Stimulated activated effector memory CD8-positive, alpha-beta T cell treated with anti-CD3 and anti-CD28 coated beads, Interleukin-12 subunit alpha, Interleukin-12 subunit beta, amount 100 ng/mL, for 72 hours (primary cell): Measurements from ENCODE around the gene NDRG3.
"Not testable (repeated sequence)": the region's sequence is repeated elsewhere in the genome, so short reads cannot be mapped to it uniquely, and the experiment has no call there.

ENCODE experiments used
- ATAC-seq: fragments of 150-1000 bp; cut with Tn5 transposase; 2 replicates; pipeline ENCODE4 v1.10.0; 2021
- DNase-seq, 2 donors: peaks; one replicate each; pipeline ENCODE4 v3.0.0; 2021 to 2022; ENCODE audit warnings: low spot score in 2 of 2
- H3K27ac Mint-ChIP-seq: one replicate; pipeline ENCODE4 v1.8.0; 2022; ENCODE audit warnings: mild to moderate bottlenecking, mixed read lengths
- H3K36me3 Mint-ChIP-seq: one replicate; pipeline ENCODE4 v1.8.0; 2022; ENCODE audit warnings: mild to moderate bottlenecking, mixed read lengths
- H3K4me1 Mint-ChIP-seq: one replicate; pipeline ENCODE4 v1.8.0; 2022; ENCODE audit warnings: mixed read lengths
- H3K4me3 Mint-ChIP-seq: one replicate; pipeline ENCODE4 v1.8.0; 2022; ENCODE audit warnings: mild to moderate bottlenecking, mixed read lengths
- H3K9me3 Mint-ChIP-seq: one replicate; pipeline ENCODE4 v1.8.0; 2022; ENCODE audit warnings: mixed read lengths

The NDRG3 gene

DNA sequence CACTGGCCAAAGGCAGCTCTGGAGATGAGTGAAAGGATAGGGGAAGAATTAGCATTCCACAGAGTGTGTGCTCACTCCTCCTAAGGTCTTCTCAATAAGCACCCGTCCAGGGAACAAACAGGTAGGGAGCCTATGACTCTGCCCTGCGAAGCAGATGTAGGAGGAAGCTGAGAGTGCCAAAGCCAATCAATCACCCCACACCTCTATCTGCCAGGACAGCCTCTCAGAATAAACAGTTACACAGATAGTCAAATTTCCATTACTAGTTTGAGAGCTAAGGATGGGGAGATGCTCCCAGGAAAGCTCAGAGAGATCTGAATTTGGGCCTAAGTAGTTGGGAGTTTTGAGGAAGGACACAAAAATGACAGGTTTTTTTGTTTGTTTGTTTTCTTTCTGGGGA lies 59.4 kb downstream of the NDRG3 start:
- Mint-ChIP-seq H3K4me3 (no peak overlapping the region), H3K9me3 (no peaks in the 10 kb centered on the region), H3K4me1 (no peaks in the 10 kb centered on the region), H3K36me3 (peaks cover 20% of the 10 kb centered on the region), H3K27ac (peak overlapping the region; percentile 20)
- no peak for DNase-seq
- ATAC-seq = no peak

DNA sequence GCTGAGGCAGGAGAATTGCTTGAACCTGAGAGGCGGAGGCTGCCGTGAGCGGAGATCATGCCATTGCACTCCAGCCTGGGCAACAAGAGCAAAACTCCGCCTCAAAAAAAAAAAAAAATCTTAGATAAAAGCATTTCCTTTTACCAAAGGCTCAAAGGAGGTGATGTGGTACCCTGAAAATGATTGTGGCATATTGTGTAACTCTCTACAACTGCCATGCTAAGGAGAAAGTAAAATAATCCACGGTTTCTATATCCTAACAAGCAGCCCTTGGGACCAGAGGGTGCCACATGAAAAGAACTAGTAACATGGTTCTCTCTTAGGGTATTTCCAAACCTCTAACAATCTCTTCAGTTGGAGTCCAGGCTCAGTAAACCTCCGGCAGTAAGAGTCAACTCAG lies 61.1 kb downstream of the NDRG3 start:
- no peak for DNase-seq
- no peaks in the 10 kb centered on the region for H3K9me3 Mint-ChIP-seq
- no peaks in the 10 kb centered on the region for H3K4me1 Mint-ChIP-seq
- peaks cover 37% of the 10 kb centered on the region for H3K36me3 Mint-ChIP-seq
- no peak for ATAC-seq
- no peak overlapping the region for H3K4me3 Mint-ChIP-seq
- no peak overlapping the region for H3K27ac Mint-ChIP-seq

DNA sequence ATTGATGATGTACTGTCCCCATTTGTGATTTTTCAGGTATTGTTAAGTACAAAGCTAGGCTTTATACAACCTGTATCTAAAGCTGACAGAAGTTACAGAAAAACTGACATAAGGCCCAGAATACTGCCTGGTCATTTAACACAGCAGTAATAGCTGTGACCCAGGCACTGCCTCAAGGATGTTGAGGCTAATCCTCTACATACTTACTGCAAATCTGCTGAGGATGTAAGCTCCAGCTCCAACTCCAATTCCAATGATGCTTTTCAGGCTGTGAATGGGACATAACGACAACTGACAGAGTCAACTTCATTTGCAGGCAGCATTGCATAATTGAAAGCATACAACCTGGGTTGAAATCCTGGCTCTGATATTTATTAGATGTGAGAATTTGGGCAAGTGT lies 63.6 kb downstream of the NDRG3 start:
- Mint-ChIP-seq H3K27ac (no peak overlapping the region), H3K36me3 (peaks cover 36% of the 10 kb centered on the region)
- ATAC-seq = no peak

DNA sequence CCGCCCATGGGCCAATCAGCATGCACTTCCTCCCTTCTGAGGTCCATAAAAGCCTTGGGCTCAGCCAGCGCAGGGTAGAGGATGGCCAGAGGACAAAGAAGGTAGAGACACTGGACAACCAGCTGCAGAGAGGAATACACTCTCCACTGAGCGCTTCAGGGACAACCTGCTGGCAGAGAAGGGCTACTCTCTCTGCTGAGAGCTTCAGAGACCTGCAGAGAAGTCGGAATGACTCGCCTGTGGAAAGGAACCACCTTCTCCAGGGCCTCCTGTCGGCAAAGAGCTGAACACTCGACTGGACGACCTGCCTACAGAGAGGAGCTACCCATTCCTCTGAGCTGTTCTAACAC lies 68.5 kb downstream of the NDRG3 start:
- H3K4me1 Mint-ChIP-seq = no peaks in the 10 kb centered on the region
- no peaks in the 10 kb centered on the region for H3K9me3 Mint-ChIP-seq
- no peak overlapping the region for H3K27ac Mint-ChIP-seq
- no peak overlapping the region for H3K4me3 Mint-ChIP-seq
- no peak for DNase-seq
- peaks cover 30% of the 10 kb centered on the region for H3K36me3 Mint-ChIP-seq
- ATAC-seq = no peak

More for the DNA sequence above, 63.6 kb downstream of the NDRG3 start:
- H3K4me3 Mint-ChIP-seq = no peak overlapping the region
- H3K9me3 Mint-ChIP-seq = no peaks in the 10 kb centered on the region
- H3K4me1 Mint-ChIP-seq = no peaks in the 10 kb centered on the region
- no peak for DNase-seq

DNA sequence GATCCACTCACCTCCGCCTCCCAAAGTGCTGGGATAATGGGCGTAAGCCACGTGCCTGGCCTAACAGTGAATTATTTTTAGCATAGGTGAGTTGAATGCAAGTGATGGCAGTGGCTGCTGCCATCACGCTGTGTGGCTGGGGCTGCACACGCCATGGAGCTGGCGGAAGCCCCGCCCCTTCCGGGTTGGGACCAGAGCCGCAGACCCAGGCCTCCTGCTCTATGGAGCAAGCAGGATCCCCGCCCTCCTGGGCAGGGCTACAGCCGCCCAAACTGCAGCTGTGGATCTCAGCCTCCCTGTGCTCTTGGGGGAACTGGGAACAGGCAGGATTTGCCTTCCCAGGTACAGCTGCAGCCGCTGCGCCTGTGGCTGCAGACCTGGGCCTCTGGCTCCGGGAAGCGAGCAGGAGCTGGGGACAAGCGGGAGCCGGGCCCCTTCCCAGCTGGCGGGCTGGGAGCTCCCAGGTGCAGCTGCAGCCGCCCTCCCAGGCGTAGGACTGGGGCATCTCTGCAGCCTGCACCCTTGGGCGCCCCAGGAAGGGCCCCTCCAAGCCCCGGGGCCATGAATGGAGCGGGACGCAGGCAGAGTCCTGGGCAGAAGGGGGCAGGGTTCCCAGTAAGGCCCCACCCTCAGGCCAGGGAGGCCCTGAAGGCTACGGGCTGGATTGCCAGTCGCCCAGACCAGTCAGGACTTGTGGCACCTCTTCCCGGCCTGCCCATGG lies 69.0 kb downstream of the NDRG3 start:
- peaks cover 26% of the 10 kb centered on the region for H3K36me3 Mint-ChIP-seq
- H3K9me3 Mint-ChIP-seq = no peaks in the 10 kb centered on the region
- no peaks in the 10 kb centered on the region for H3K4me1 Mint-ChIP-seq
- ATAC-seq (no peak), DNase-seq (no peak)
- H3K4me3 Mint-ChIP-seq = no peak overlapping the region
- H3K27ac Mint-ChIP-seq = no peak overlapping the region

DNA sequence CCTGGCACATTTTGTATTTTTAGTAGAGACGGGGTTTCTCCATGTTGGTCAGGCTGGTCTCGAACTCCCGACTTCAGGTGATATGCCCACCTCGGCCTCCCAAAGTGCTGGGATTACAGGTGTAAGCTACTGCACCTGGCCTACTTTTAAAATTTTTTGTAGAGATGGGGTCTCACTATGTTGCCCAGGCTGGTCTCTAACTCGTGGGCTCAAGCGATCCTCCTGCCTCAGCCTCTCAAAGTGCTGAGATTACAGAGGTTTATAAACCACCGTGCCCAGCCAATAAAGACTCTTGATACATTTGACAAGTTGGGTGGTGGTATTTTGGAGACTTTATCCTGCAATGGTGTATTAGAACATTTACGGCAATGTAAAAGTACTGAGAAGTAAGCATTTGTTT lies 70.3 kb downstream of the NDRG3 start:
- H3K4me1 Mint-ChIP-seq, H3K4me3 Mint-ChIP-seq, H3K9me3 Mint-ChIP-seq, ATAC-seq, DNase-seq, H3K27ac Mint-ChIP-seq: not testable (repeated sequence)
- H3K36me3 Mint-ChIP-seq = peaks cover 16% of the 10 kb centered on the region

DNA sequence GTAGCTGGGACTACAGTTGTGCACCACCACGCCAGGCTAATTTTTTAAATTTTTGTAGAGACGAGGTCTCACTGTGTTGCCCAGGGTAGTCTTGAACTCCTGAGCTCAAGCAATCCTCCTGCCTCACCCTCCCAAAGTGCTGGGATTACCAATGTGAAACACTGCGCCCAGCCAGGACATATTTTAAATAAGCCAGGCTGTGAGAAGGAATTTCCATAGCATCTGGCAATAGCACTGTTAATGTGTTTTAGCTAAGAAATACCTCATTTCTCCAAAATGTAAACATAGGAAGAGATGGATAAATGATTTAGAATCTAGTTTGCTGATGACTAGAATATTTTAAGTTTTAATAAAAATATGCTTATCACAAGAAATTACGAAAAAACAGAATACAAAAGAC lies 72.9 kb downstream of the NDRG3 start:
- Mint-ChIP-seq H3K4me3 (no peak overlapping the region), H3K27ac (no peak overlapping the region), H3K9me3 (no peaks in the 10 kb centered on the region), H3K4me1 (no peaks in the 10 kb centered on the region), H3K36me3 (no peaks in the 10 kb centered on the region)
- ATAC-seq (no peak), DNase-seq (no peak)

DNA sequence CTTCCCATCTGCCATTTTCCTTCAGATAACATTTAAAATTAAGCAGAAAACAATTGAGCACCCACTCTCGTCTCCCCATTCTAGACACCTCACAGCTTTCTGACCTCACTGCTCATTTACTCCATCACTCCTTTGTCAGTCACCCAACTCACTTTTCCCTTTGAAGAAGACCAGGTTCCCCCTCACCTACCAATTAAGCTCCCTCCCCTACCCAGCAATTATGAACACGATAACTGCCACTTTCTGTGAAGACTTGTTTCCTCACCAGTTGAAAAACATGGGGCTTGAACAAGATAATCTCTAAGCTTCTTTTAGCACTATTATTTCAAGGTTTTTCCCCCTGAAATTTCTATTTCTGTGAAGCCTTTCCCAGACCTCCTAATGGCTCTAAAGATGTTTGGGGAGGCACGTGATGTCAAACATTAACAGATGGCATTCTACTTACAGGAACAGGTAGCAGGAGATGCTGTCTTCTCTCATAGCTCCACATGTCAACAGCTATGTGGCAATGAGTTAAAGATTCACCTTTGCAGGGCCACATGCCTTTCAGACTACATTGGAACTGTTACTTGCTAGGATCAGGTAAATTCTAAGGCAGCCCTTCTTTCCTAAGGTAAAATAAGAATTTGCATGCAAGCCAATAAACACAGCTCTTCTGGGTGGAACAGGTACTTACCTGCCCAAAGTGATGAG lies 75.1 kb downstream of the NDRG3 start:
- ATAC-seq = no peak
- H3K4me1 Mint-ChIP-seq = no peaks in the 10 kb centered on the region
- H3K27ac Mint-ChIP-seq = no peak overlapping the region
- no peaks in the 10 kb centered on the region for H3K9me3 Mint-ChIP-seq
- no peak overlapping the region for H3K4me3 Mint-ChIP-seq
- DNase-seq = no peak
- H3K36me3 Mint-ChIP-seq = no peaks in the 10 kb centered on the region

DNA sequence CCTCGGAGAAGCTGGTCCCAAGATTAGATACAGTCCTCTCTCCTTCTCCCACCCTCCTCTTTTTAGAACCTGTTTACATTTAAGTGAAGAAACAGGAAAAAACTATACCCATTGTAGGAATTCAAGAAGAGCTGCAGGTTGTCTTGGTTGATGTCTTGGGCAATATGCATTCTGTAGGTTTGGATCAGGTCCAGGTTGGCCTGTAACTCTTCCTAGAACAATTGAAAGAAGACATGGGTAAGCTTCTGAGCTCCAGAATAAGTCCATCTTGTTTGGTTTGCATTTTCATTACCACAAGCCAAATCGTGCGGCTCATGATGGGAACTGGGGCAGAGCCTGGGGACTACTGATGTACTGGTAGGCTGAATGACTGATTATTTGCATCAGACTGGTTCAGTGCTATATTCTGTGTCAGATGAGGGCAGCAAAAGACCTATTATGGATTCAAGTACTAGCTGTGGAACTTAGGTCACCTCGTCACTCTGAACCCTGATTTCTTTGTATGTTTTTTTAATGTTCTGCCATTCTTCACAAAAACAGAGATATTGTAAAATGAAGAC lies 79.6 kb downstream of the NDRG3 start:
- no peaks in the 10 kb centered on the region for H3K4me1 Mint-ChIP-seq
- H3K27ac Mint-ChIP-seq = no peak overlapping the region
- H3K9me3 Mint-ChIP-seq = no peaks in the 10 kb centered on the region
- ATAC-seq (no peak), DNase-seq (no peak)
- H3K36me3 Mint-ChIP-seq = no peaks in the 10 kb centered on the region
- no peak overlapping the region for H3K4me3 Mint-ChIP-seq

DNA sequence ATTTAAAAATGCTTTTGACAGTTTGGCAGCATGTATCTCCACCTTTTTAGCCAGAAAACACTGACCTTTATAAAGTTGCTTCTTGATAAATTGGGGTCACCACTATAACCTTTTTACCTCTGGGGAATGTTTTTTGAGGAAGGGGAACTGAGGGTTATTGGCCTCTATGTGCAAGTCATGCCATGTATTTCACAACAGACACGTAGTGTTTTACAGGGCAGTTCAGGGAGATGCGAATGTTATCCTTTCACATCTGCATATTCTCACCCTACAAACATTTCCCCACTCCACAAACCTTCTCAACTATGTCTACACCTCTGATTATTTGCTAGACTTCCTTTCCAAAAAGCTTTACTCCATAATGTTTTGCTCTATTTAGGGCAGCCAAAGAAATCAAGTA lies 82.9 kb downstream of the NDRG3 start:
- Mint-ChIP-seq H3K9me3 (no peaks in the 10 kb centered on the region), H3K4me1 (peaks cover 10% of the 10 kb centered on the region), H3K27ac (no peak overlapping the region), H3K36me3 (no peaks in the 10 kb centered on the region), H3K4me3 (no peak overlapping the region)
- ATAC-seq (no peak), DNase-seq (no peak)

DNA sequence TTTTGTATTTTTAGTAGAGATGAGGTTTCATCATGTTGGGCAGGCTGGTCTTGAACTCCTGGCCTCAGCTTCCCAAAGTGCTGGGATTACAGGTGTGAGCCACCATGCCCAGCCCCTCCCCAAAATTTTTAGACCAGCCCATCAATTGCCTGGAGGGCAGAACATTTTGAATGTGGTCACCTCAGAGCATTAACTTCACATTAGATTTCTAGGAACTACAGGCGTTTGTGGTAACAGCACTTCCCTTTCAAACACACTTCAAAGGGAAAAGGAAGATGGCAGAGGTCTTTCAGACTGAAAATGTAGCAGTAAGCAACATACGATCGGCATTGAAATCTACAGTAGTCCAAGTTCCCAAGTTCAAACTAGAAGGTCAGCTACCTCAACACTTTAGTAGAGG lies 87.6 kb downstream of the NDRG3 start:
- Mint-ChIP-seq H3K27ac (peak overlapping the region; percentile 71), H3K36me3 (peaks cover under 1% of the 10 kb centered on the region), H3K4me3 (no peak overlapping the region), H3K9me3 (no peaks in the 10 kb centered on the region), H3K4me1 (peaks cover 11% of the 10 kb centered on the region)
- DNase-seq = no peak
- ATAC-seq = no peak

DNA sequence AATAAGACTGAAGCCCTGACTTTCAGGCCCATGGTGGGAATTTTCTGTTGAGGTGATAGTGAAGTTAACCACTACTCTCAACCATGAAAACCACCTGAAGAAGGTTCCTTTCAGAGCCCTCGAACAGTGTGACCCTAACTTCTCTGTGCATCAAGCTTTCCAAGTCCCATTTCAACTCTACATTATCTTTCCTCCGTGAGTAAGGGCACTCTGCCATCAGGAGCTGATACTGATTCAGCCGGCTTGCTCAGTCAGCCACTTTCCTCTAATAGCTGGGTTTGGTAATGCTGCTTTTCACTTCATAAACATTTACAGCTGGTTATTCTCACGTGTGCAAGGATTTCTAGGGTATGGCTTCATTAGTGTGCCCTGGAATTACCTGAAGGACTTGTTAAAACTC lies 89.2 kb downstream of the NDRG3 start:
- no peak for ATAC-seq
- no peaks in the 10 kb centered on the region for H3K9me3 Mint-ChIP-seq

DNA sequence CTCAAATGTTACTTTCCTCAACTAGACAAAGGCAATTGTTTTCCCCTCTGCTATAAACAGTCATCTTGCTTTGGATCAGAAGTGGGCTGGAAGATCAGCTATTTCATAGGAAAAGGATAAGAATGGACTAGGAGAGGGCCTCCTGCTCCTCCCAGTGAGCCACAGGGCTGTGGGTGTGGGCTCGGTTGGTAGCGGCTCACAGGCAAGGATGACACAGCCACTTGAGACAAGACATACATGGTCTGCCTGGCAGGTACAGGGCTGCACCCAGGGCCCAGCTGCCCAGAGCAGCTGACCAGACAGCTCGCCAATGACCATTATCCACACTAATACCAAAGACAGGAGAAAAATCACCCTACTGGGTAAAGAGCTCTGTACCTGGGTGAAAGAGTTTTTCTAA lies 90.9 kb downstream of the NDRG3 start:
- DNase-seq (no peak), ATAC-seq (no peak)
- Mint-ChIP-seq H3K4me1 (peaks cover 11% of the 10 kb centered on the region), H3K27ac (no peak overlapping the region), H3K9me3 (no peaks in the 10 kb centered on the region), H3K36me3 (peaks cover 11% of the 10 kb centered on the region), H3K4me3 (no peak overlapping the region)

More for the DNA sequence above, 89.2 kb downstream of the NDRG3 start:
- Mint-ChIP-seq H3K4me1 (peaks cover 11% of the 10 kb centered on the region), H3K4me3 (no peak overlapping the region), H3K27ac (no peak overlapping the region), H3K36me3 (peaks cover 11% of the 10 kb centered on the region)
- DNase-seq = no peak

DNA sequence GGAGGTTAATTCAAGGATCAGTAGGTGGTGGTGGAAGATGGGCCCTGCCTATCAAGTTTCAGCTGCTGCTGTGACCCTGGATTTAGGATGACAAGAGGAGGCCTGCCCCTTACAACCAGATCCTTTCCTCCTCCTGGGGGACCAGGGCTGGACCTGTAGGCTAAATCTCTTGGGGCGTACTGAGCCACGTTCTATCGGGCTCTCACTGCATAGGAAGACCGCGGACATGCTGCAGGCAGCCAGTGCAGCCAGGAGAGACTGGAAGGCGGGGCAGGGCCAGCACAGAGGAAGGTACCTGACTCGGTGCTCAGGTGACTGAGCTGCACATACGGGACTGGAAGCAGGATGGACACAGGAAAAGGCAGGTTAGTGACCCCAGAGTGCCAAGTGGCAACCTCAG lies 91.4 kb downstream of the NDRG3 start:
- Mint-ChIP-seq H3K27ac (no peak overlapping the region), H3K9me3 (no peaks in the 10 kb centered on the region), H3K4me3 (no peak overlapping the region), H3K4me1 (peaks cover 11% of the 10 kb centered on the region), H3K36me3 (peaks cover 11% of the 10 kb centered on the region)
- DNase-seq (no peak), ATAC-seq (no peak)

DNA sequence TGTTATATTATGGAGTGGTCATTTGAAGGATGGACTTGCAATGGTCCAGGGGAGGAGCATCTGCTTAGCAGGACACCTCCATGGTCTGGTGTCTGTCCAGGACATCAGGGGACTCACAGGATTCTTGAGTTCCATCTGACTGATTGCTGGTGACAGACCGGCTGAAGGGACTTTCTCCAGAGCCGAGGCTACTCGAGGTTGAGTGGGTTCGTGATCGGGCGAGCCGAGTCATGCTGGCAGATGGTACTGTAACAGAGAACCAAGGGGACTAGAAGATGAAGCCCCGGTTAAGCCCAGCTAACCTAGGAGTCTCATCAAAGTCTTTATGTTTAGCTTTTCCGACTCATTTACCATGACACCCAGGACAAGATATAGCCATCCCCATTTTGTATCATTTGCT lies 92.4 kb downstream of the NDRG3 start:
- no peaks in the 10 kb centered on the region for H3K9me3 Mint-ChIP-seq
- H3K4me1 Mint-ChIP-seq = peaks cover 5% of the 10 kb centered on the region
- H3K4me3 Mint-ChIP-seq = no peak overlapping the region
- DNase-seq = no peak
- no peak for ATAC-seq
- H3K36me3 Mint-ChIP-seq = peaks cover 11% of the 10 kb centered on the region
- H3K27ac Mint-ChIP-seq = no peak overlapping the region
